ENCODE measurements around the gene CXCR6. TPM values are rescaled to one million over a fixed set of nuclear protein-coding genes. Genes with fewer than 3 reads are reported as not detected.

The CXCR6 gene
- total and polyA plus RNA-seq, 2 donors (not counting 1 experiment from before 2014, with no cell fraction given): not detected

GRCh38 chr3:45896956-45897355, 46.3 kb upstream of the CXCR6 start:
- Histone ChIP-seq H3K27me3 (ENCODE audit: control insufficient read depth, insufficient read depth, low read length) (peaks cover 7% of the 10 kb centered on the region), H3K9me3 (ENCODE audit: control insufficient read depth, insufficient read depth, low read depth, low read length) (no peaks in the 10 kb centered on the region), H3K27ac (ENCODE audit: insufficient read depth, low read length) (no peak overlapping the region), H3K4me3 (replicated peaks in 1 of 4; ENCODE audit: control extremely low read depth in 1 of 4, insufficient read depth in 1 of 4, low read depth in 3 of 4, low read length in 4 of 4) (no peak overlapping the region), H3K36me3 (ENCODE audit: control insufficient read depth, insufficient read depth, low read length) (no peaks in the 10 kb centered on the region), H3K4me1 (ENCODE audit: control insufficient read depth, extremely low read depth, insufficient read depth, low read length) (peaks cover 4% of the 10 kb centered on the region), H3K9ac (ENCODE audit: insufficient read depth, low read length) (no peak overlapping the region), H4K20me1 (ENCODE audit: control insufficient read depth, extremely low read depth, insufficient read depth, low read length) (no peaks in the 10 kb centered on the region), H3K4me2 (ENCODE audit: extremely low read depth, insufficient read depth, low read length) (no peak overlapping the region), H2AFZ (ENCODE audit: low read length) (no peak overlapping the region), H3K79me2 (ENCODE audit: control insufficient read depth, insufficient read depth, low read length) (no peaks in the 10 kb centered on the region)
- no peak for TF ChIP-seq EZH2 (IDR thresholded peaks at IDR 0.05; ENCODE audit: low read length, missing control alignments)
- no peak for TF ChIP-seq CTCF (conservative IDR thresholded peaks at IDR 0.05 in 1 of 2, IDR thresholded peaks at IDR 0.05 in 1 of 2; ENCODE audit: low read depth in 1 of 2, low read length in 2 of 2)
- peak; percentile 71 to 75 for DNase-seq (ENCODE audit: low read depth in 2 of 2)

- Histone ChIP-seq H3K4me1 (ENCODE audit: control insufficient read depth, extremely low read depth, insufficient read depth, low read length) (peaks cover 11% of the 10 kb centered on the region), H3K4me3 (replicated peaks in 1 of 4; ENCODE audit: control extremely low read depth in 1 of 4, insufficient read depth in 1 of 4, low read depth in 3 of 4, low read length in 4 of 4) (no peak overlapping the region), H3K4me2 (ENCODE audit: extremely low read depth, insufficient read depth, low read length) (no peak overlapping the region), H3K27me3 (ENCODE audit: control insufficient read depth, insufficient read depth, low read length) (peaks cover 7% of the 10 kb centered on the region), H3K36me3 (ENCODE audit: control insufficient read depth, insufficient read depth, low read length) (no peaks in the 10 kb centered on the region), H3K27ac (ENCODE audit: insufficient read depth, low read length) (no peak overlapping the region), H3K9ac (ENCODE audit: insufficient read depth, low read length) (no peak overlapping the region), H3K9me3 (ENCODE audit: control insufficient read depth, insufficient read depth, low read depth, low read length) (no peaks in the 10 kb centered on the region), H4K20me1 (ENCODE audit: control insufficient read depth, extremely low read depth, insufficient read depth, low read length) (no peaks in the 10 kb centered on the region), H2AFZ (ENCODE audit: low read length) (no peak overlapping the region), H3K79me2 (ENCODE audit: control insufficient read depth, insufficient read depth, low read length) (no peaks in the 10 kb centered on the region)
- TF ChIP-seq EZH2 (IDR thresholded peaks at IDR 0.05; ENCODE audit: low read length, missing control alignments) (no peak), CTCF (conservative IDR thresholded peaks at IDR 0.05 in 1 of 2, IDR thresholded peaks at IDR 0.05 in 1 of 2; ENCODE audit: low read depth in 1 of 2, low read length in 2 of 2) (no peak)
- DNase-seq (ENCODE audit: low read depth in 2 of 2): no peak
Measured at GRCh38 chr3:45904931-45905330, 38.3 kb upstream of the CXCR6 start.

- Histone ChIP-seq H2AFZ (ENCODE audit: low read length) (no peak overlapping the region), H3K4me3 (replicated peaks in 1 of 4; ENCODE audit: control extremely low read depth in 1 of 4, insufficient read depth in 1 of 4, low read depth in 3 of 4, low read length in 4 of 4) (no peak overlapping the region), H3K9ac (ENCODE audit: insufficient read depth, low read length) (no peak overlapping the region), H3K9me3 (ENCODE audit: control insufficient read depth, insufficient read depth, low read depth, low read length) (no peaks in the 10 kb centered on the region), H3K27ac (ENCODE audit: insufficient read depth, low read length) (no peak overlapping the region), H3K36me3 (ENCODE audit: control insufficient read depth, insufficient read depth, low read length) (no peaks in the 10 kb centered on the region), H3K27me3 (ENCODE audit: control insufficient read depth, insufficient read depth, low read length) (peaks cover 7% of the 10 kb centered on the region), H3K4me2 (ENCODE audit: extremely low read depth, insufficient read depth, low read length) (no peak overlapping the region), H3K4me1 (ENCODE audit: control insufficient read depth, extremely low read depth, insufficient read depth, low read length) (peaks cover 11% of the 10 kb centered on the region), H3K79me2 (ENCODE audit: control insufficient read depth, insufficient read depth, low read length) (no peaks in the 10 kb centered on the region), H4K20me1 (ENCODE audit: control insufficient read depth, extremely low read depth, insufficient read depth, low read length) (no peaks in the 10 kb centered on the region)
- TF ChIP-seq EZH2 (IDR thresholded peaks at IDR 0.05; ENCODE audit: low read length, missing control alignments) (no peak), CTCF (conservative IDR thresholded peaks at IDR 0.05 in 1 of 2, IDR thresholded peaks at IDR 0.05 in 1 of 2; ENCODE audit: low read depth in 1 of 2, low read length in 2 of 2) (no peak)
- DNase-seq (ENCODE audit: low read depth in 2 of 2): no peak
Measured at GRCh38 chr3:45905755-45906154, 37.5 kb upstream of the CXCR6 start.
